Neuronal stem cell (in vitro differentiated cells): ENCODE data around the gene PLA2G4E.

ENCODE experiments used
- DNase-seq: peaks from one replicate; pipeline ENCODE4 v3.0.0-alpha.2; 2013; ENCODE audit warnings: low spot score
- H2AFZ ChIP-seq: one replicate; pipeline ENCODE4 v1.6.1; 2013; ENCODE audit warnings: mild to moderate bottlenecking, low read length, inconsistent platforms
- H2AK5ac ChIP-seq: 2 replicates; pipeline ENCODE4 v1.6.1; 2013; ENCODE audit warnings: low read depth, mild to moderate bottlenecking, inconsistent platforms, low read length, moderate library complexity, mixed read lengths
- H2BK120ac ChIP-seq: 2 replicates; pipeline ENCODE4 v1.6.1; 2013; ENCODE audit warnings: low read depth, mild to moderate bottlenecking, inconsistent platforms, low read length, moderate library complexity, mixed read lengths
- H2BK12ac ChIP-seq: one replicate; pipeline ENCODE4 v1.6.1; 2013; ENCODE audit warnings: low read length, inconsistent platforms
- H2BK15ac ChIP-seq: 2 replicates; pipeline ENCODE4 v1.6.1; 2013; ENCODE audit warnings: mild to moderate bottlenecking, low read length, inconsistent platforms, mixed read lengths
- H2BK5ac ChIP-seq: one replicate; pipeline ENCODE4 v1.6.1; 2013; ENCODE audit warnings: inconsistent platforms, mild to moderate bottlenecking, low read length, moderate library complexity
- H3K14ac ChIP-seq: one replicate; pipeline ENCODE4 v1.6.1; 2013; ENCODE audit warnings: low read length, inconsistent platforms
- H3K18ac ChIP-seq: 2 replicates; pipeline ENCODE4 v1.6.1; 2013; ENCODE audit warnings: low read length, inconsistent platforms
- H3K23ac ChIP-seq: 2 replicates; pipeline ENCODE4 v1.6.1; 2013; ENCODE audit warnings: low read depth, mild to moderate bottlenecking, mixed read lengths, low read length, inconsistent platforms; ENCODE audit not compliant: poor library complexity
- H3K27ac ChIP-seq: replicated peaks from 3 replicates; pipeline ENCODE4 v1.5.1; 2013; ENCODE audit warnings: low read length, inconsistent platforms
- H3K27me3 ChIP-seq, 3 experiments: 2 replicates each; pipeline ENCODE4 v1.6.1; 2013; ENCODE audit warnings: low read length in 3 of 3, mild to moderate bottlenecking in 2 of 3, inconsistent platforms in 1 of 3, low read depth in 1 of 3, mixed read lengths in 1 of 3, moderate library complexity in 1 of 3; ENCODE audit not compliant: control insufficient read depth in 3 of 3, insufficient read depth in 3 of 3
- H3K36me3 ChIP-seq, 2 donors: replicated peaks in 1 of 2; 2 replicates each; pipeline ENCODE4 v1.6.1; 2013; ENCODE audit warnings: low read length in 2 of 2; ENCODE audit not compliant: control insufficient read depth in 2 of 2, insufficient read depth in 2 of 2
- H3K4ac ChIP-seq: 2 replicates; pipeline ENCODE4 v1.6.1; 2013; ENCODE audit warnings: inconsistent platforms, mild to moderate bottlenecking, low read length, moderate library complexity
- H3K4me1 ChIP-seq, 2 donors: 1 replicate in 1 of 2; 2 replicates in 1 of 2; pipeline ENCODE4 v1.6.1; 2013; ENCODE audit warnings: low read length in 2 of 2, low read depth in 1 of 2; ENCODE audit not compliant: control insufficient read depth in 2 of 2, insufficient read depth in 1 of 2
- H3K4me2 ChIP-seq: one replicate; pipeline ENCODE4 v1.6.1; 2013; ENCODE audit warnings: mild to moderate bottlenecking, low read length, inconsistent platforms; ENCODE audit not compliant: insufficient read depth, poor library complexity, severe bottlenecking
- H3K4me3 ChIP-seq, 2 donors: 2 replicates each; pipeline ENCODE4 v1.5.1; 2013; ENCODE audit warnings: low read length in 2 of 2, mild to moderate bottlenecking in 2 of 2, inconsistent platforms in 1 of 2, moderate library complexity in 1 of 2
- H3K79me1 ChIP-seq: one replicate; pipeline ENCODE4 v1.6.1; 2013; ENCODE audit warnings: low read depth, mild to moderate bottlenecking, inconsistent platforms, low read length, moderate library complexity
- H3K9ac ChIP-seq: one replicate; pipeline ENCODE4 v1.6.1; 2013; ENCODE audit warnings: mild to moderate bottlenecking, low read depth, low read length, inconsistent platforms; ENCODE audit not compliant: poor library complexity
- H3K9me3 ChIP-seq, 2 donors: replicated peaks in 1 of 2; 2 replicates each; pipeline versions ENCODE3 to v1.6.1; 2013; ENCODE audit warnings: low read length in 2 of 2, mild to moderate bottlenecking in 2 of 2, inconsistent platforms in 1 of 2, low read depth in 1 of 2, mixed read lengths in 1 of 2, moderate library complexity in 1 of 2; ENCODE audit not compliant: control insufficient read depth in 2 of 2, insufficient read depth in 1 of 2
- H4K8ac ChIP-seq: one replicate; pipeline ENCODE4 v1.6.1; 2013; ENCODE audit warnings: low read depth, mild to moderate bottlenecking, inconsistent platforms, low read length, moderate library complexity
- H4K91ac ChIP-seq: one replicate; pipeline ENCODE4 v1.6.1; 2013; ENCODE audit warnings: low read length, low read depth, mild to moderate bottlenecking, inconsistent platforms; ENCODE audit not compliant: poor library complexity
- WGBS, 2 donors: extraction: QIAGEN DNeasy Blood & Tissue Kit; methylation state at CpG; one replicate each; pipeline ENCODE4 v1.1.7; 2013; ENCODE audit warnings: missing lambda C conversion rate in 2 of 2, mixed read lengths in 1 of 2; ENCODE audit not compliant: insufficient read length in 2 of 2, insufficient replicate concordance in 1 of 2; ENCODE audit errors: extremely low coverage in 2 of 2; 5-methylcytosine and 5-hydroxymethylcytosine counted together

PLA2G4E gene

GRCh38 chr15:42033214-42033873 lies 12.5 kb upstream of the PLA2G4E start:
- Histone ChIP-seq H2BK15ac (no peak overlapping the region), H3K79me1 (peaks cover 1% of the 10 kb centered on the region), H3K4ac (no peak overlapping the region), H3K27ac (no peak overlapping the region), H2BK120ac (no peak overlapping the region), H3K27me3 (peaks cover 0 to 17% (median 0%) of the 10 kb centered on the region in 3 experiments), H2AK5ac (no peak overlapping the region), H2AFZ (no peak overlapping the region), H3K4me3 (no peak overlapping the region), H4K91ac (no peak overlapping the region), H2BK12ac (no peak overlapping the region), H3K4me1 (no peaks in the 10 kb centered on the region), H3K9ac (no peak overlapping the region), H3K14ac (no peak overlapping the region), H3K18ac (no peak overlapping the region), H3K9me3 (peaks cover 0 to 2% of the 10 kb centered on the region in 2 donors), H3K23ac (no peak overlapping the region), H3K36me3 (no peaks in the 10 kb centered on the region), H4K8ac (no peak overlapping the region), H3K4me2 (no peak overlapping the region), H2BK5ac (no peak overlapping the region)
- WGBS, 2 donors, result no CpG with 5 or more reads among the region's 3 CpGs
- DNase-seq, result no peak

GRCh38 chr15:42032376-42033213 lies 11.8 kb upstream of the PLA2G4E start:
- Histone ChIP-seq H2BK120ac (no peak overlapping the region), H4K8ac (no peak overlapping the region), H3K9ac (no peak overlapping the region), H2BK15ac (no peak overlapping the region), H4K91ac (no peak overlapping the region), H2BK5ac (no peak overlapping the region), H3K79me1 (peaks cover 1% of the 10 kb centered on the region), H3K4me1 (no peaks in the 10 kb centered on the region), H3K4ac (no peak overlapping the region), H3K36me3 (no peaks in the 10 kb centered on the region), H3K27me3 (peaks cover 0 to 20% (median 0%) of the 10 kb centered on the region in 3 experiments), H3K27ac (no peak overlapping the region), H2AFZ (no peak overlapping the region), H2AK5ac (no peak overlapping the region), H3K18ac (no peak overlapping the region), H3K4me2 (no peak overlapping the region), H3K9me3 (peaks cover 0 to 2% of the 10 kb centered on the region in 2 donors), H3K4me3 (no peak overlapping the region), H3K14ac (no peak overlapping the region), H3K23ac (no peak overlapping the region), H2BK12ac (no peak overlapping the region)
- WGBS, 2 donors, result 100% methylated on average over 1 of the region's 9 CpGs
- DNase-seq, result no peak

GRCh38 chr15:42031198-42031915 lies 10.5 kb upstream of the PLA2G4E start:
- DNase-seq, result no peak
- no peak overlapping the region for H2AK5ac ChIP-seq
- H3K27ac ChIP-seq, result no peak overlapping the region
- no CpG with 5 or more reads among the region's 6 CpGs for WGBS, 2 donors
- no peak overlapping the region for H4K8ac ChIP-seq
- H2BK5ac ChIP-seq, result no peak overlapping the region
- peaks cover 0 to 23% (median 0%) of the 10 kb centered on the region in 3 experiments for H3K27me3 ChIP-seq
- no peaks in the 10 kb centered on the region for H3K36me3 ChIP-seq
- H3K4ac ChIP-seq, result no peak overlapping the region
- H3K4me1 ChIP-seq, result no peaks in the 10 kb centered on the region
- H3K9me3 ChIP-seq, result peaks cover 0 to 2% of the 10 kb centered on the region in 2 donors
- no peak overlapping the region for H2BK120ac ChIP-seq
- no peak overlapping the region for H4K91ac ChIP-seq
- no peak overlapping the region for H2BK15ac ChIP-seq
- no peak overlapping the region for H3K9ac ChIP-seq
- H2BK12ac ChIP-seq, result no peak overlapping the region
- H3K79me1 ChIP-seq, result no peaks in the 10 kb centered on the region
- no peak overlapping the region for H3K4me3 ChIP-seq
- H3K14ac ChIP-seq, result no peak overlapping the region
- no peak overlapping the region for H3K4me2 ChIP-seq
- H3K23ac ChIP-seq, result no peak overlapping the region
- no peak overlapping the region for H2AFZ ChIP-seq
- H3K18ac ChIP-seq, result no peak overlapping the region

GRCh38 chr15:42027521-42027920 lies 6.7 kb upstream of the PLA2G4E start:
- Histone ChIP-seq H3K9me3 (peaks cover 7 to 18% of the 10 kb centered on the region in 2 donors), H3K9ac (no peak overlapping the region), H3K4me3 (no peak overlapping the region), H2AFZ (no peak overlapping the region), H2BK12ac (no peak overlapping the region), H2BK5ac (no peak overlapping the region), H3K14ac (no peak overlapping the region), H3K4me2 (no peak overlapping the region), H4K91ac (no peak overlapping the region), H3K4me1 (no peaks in the 10 kb centered on the region), H2AK5ac (no peak overlapping the region), H3K79me1 (no peaks in the 10 kb centered on the region), H2BK120ac (no peak overlapping the region), H3K36me3 (no peaks in the 10 kb centered on the region), H3K27ac (no peak overlapping the region), H3K27me3 (peaks cover 0 to 15% (median 0%) of the 10 kb centered on the region in 3 experiments), H2BK15ac (no peak overlapping the region), H3K18ac (no peak overlapping the region), H3K23ac (no peak overlapping the region), H4K8ac (no peak overlapping the region), H3K4ac (no peak overlapping the region)
- WGBS, 2 donors, result no CpG with 5 or more reads among the region's 7 CpGs
- no peak for DNase-seq
